GM12801 (cell line): ENCODE measurements around the gene PCNX1.

Experiments used
- TF ChIP-seq, protein P1 (sequence below): IDR thresholded peaks from one replicate; pipeline ENCODE4 v1.5.1; 2011; ENCODE audit warnings: control low read depth; ENCODE audit not compliant: insufficient read length; ENCODE audit errors: extremely low read depth

The PCNX1 gene

GRCh38 chr14:70893858-70894291 is 13.4 kb upstream of the PCNX1 start:
- TF ChIP-seq, protein P1, sequence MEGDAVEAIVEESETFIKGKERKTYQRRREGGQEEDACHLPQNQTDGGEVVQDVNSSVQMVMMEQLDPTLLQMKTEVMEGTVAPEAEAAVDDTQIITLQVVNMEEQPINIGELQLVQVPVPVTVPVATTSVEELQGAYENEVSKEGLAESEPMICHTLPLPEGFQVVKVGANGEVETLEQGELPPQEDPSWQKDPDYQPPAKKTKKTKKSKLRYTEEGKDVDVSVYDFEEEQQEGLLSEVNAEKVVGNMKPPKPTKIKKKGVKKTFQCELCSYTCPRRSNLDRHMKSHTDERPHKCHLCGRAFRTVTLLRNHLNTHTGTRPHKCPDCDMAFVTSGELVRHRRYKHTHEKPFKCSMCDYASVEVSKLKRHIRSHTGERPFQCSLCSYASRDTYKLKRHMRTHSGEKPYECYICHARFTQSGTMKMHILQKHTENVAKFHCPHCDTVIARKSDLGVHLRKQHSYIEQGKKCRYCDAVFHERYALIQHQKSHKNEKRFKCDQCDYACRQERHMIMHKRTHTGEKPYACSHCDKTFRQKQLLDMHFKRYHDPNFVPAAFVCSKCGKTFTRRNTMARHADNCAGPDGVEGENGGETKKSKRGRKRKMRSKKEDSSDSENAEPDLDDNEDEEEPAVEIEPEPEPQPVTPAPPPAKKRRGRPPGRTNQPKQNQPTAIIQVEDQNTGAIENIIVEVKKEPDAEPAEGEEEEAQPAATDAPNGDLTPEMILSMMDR = no peak

GRCh38 chr14:70894868-70895267 is 12.4 kb upstream of the PCNX1 start:
- TF ChIP-seq, protein P1 = no peak

DNA sequence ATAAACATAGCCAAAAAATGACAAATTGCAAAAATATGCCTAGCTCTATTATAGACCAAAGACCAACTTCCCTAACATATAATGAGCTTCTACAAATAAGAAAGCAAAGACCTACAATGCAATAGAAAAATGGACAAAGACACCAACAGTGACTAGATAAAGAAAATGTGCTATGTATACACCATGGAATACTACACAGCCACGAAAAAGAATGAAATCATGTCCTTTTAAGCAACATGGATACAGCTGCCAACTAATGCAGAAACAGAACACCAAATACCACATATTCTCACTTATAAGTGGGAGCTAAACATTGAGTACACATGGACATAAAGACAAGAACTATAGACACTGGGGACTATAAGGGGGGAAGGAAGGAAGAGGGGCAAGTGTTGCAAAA is 10.9 kb upstream of the PCNX1 start:
- TF ChIP-seq, protein P1 = no peak

- TF ChIP-seq, protein P1 = no peak
These were observed 10.3 kb upstream of the PCNX1 start for GRCh38 chr14:70896981-70897380.

DNA sequence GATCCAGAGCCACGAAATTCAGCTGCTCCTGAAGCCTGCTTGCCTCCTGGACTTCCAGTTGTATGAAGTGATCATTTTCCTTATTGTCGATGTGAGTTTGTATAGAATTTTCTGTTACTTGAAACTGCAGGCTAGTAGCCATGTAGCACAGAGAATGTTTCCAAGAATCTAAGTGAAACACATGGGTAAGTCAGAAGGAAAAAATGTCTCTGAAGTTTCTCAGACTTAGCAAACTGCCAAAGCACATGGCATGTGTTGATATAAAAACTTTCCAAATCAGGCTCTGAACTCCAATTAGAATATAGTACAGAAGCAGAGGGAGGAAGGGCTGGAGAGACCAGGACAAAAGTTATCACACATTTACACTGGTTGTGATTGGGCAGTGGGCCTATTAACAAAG is 9.8 kb upstream of the PCNX1 start:
- TF ChIP-seq, protein P1 = no peak

DNA sequence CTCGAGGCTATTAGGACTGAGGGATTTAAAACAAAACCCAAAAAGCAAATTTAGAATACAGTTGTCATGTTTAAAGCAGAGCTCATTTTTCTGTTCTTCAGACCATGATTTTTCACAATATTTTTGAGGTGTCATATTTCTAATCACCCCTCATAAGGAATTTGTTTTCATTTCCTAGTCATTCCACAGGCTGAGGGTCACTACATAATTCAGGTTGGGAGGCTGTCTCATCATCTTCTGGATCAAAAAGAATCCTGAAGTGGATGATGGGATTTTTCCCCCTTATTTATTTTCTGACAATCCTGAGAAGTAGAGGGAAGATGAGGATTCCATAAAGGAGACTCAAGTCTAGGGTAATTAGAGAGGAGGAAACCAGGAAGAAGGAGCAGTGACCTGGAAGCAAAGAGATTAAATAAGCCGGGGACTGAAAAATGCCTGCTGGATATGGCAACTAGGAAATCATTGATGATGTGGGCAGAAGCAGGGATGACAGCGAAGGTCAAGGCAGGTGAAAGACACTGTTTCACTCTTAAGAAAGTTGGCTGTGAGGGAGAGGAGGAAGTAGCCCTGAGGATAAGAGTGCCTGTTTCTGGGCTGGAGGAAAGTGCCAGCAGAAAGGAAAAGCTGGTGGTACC is 9.0 kb upstream of the PCNX1 start:
- TF ChIP-seq, protein P1 = no peak

- TF ChIP-seq, protein P1 = no peak
These were observed 6.0 kb upstream of the PCNX1 start for GRCh38 chr14:70901269-70901668.
